Kidney (tissue), 14 donors: Measurements from ENCODE around the gene UST. TPM values are rescaled to one million over a fixed set of nuclear protein-coding genes. Genes with fewer than 3 reads are reported as not detected.

ENCODE experiments used
- DNase-seq, 5 donors: peaks; one replicate each; pipeline ENCODE4 v3.0.0-alpha.2; 2013 to 2020
- FAIRE-seq: peaks from 2 replicates; lab custom pipeline; 2012; peaks lifted over from hg19 to GRCh38; lab: Jason Lieb, UNC
- H3K27ac ChIP-seq, 2 donors: one replicate each; pipeline ENCODE4 v1.7.0; 2013; ENCODE audit warnings: low read depth in 2 of 2, low read length in 2 of 2, inconsistent platforms in 1 of 2
- H3K27me3 ChIP-seq: one replicate; pipeline ENCODE4 v1.7.1; 2013; ENCODE audit warnings: low read length, inconsistent platforms; ENCODE audit not compliant: control insufficient read depth, insufficient read depth
- H3K36me3 ChIP-seq, 3 donors: one replicate each; pipeline versions ENCODE4 v1.7.0 to v1.7.1; 2013; ENCODE audit warnings: low read length in 3 of 3, control low read depth in 1 of 3, inconsistent platforms in 1 of 3; ENCODE audit not compliant: insufficient read depth in 3 of 3, control insufficient read depth in 2 of 3
- H3K4me1 ChIP-seq, 3 donors: one replicate each; pipeline versions ENCODE4 v1.7.0 to v1.7.1; 2013; ENCODE audit warnings: low read length in 3 of 3, inconsistent platforms in 1 of 3, low read depth in 1 of 3; ENCODE audit not compliant: control insufficient read depth in 2 of 3, insufficient read depth in 2 of 3
- H3K4me3 ChIP-seq, 3 donors: one replicate each; pipeline versions ENCODE4 v1.7.0 to v1.8.1; 2013; ENCODE audit warnings: low read length in 3 of 3, control low read depth in 1 of 3, inconsistent platforms in 1 of 3
- H3K9ac ChIP-seq, 3 donors: one replicate each; pipeline versions ENCODE4 v1.7.0 to v1.7.1; 2013; ENCODE audit warnings: low read length in 3 of 3, control low read depth in 1 of 3, inconsistent platforms in 1 of 3
- H3K9me3 ChIP-seq, 3 donors: one replicate each; pipeline versions ENCODE4 v1.7.0 to v1.7.1; 2013; ENCODE audit warnings: low read length in 3 of 3, control low read depth in 1 of 3, inconsistent platforms in 1 of 3; ENCODE audit not compliant: control insufficient read depth in 2 of 3, insufficient read depth in 1 of 3
- intact Hi-C: fragments of 100-400 bp; cut with DNase I; formaldehyde crosslinking; loops from one replicate; pipeline ENCODE4 v1.11.1; 2022
- polyA plus RNA-seq: library from polyadenylated mRNA; stranded (reverse); fragments of 350-450 nt; fragmentation: Illumina TruSeq; extraction: RNeasy Lipid Tissue Mini Kit (QIAGEN cat#74804); gene quantifications from one replicate; pipeline ENCODE4 v1.2.3, GENCODE V29; 2014; ENCODE audit warnings: low read depth, low replicate concordance; ENCODE audit not compliant: insufficient read depth
- total RNA-seq: library from RNA; stranded (reverse); fragmentation: NEBNext Ultra II Directional; extraction: Animal tissue kit (Norgen Biotek cat#: 25700); gene quantifications from one replicate; pipeline ENCODE4 v1.2.1, GENCODE V29; 2021
- TF ChIP-seq, protein P1 (sequence below): IDR thresholded peaks from 3 replicates; pipeline ENCODE4 v1.5.1; 2012; ENCODE audit warnings: mild to moderate bottlenecking, moderate library complexity, borderline replicate concordance; ENCODE audit not compliant: insufficient read depth; ENCODE audit errors: extremely low read depth
- donor health status: control.
- donor health status: control.
- donor health status: control.
- donor health status: control.
- donor health status: control.
- donor health status: DM: yes; HTN: yes; CAD: no.
- donor health status: Normal renal cell carcinoma (clear cell type).

Gene UST
- total and polyA plus RNA-seq, 2 donors from 2014 or later: 3.2 to 4.2 TPM

DNA sequence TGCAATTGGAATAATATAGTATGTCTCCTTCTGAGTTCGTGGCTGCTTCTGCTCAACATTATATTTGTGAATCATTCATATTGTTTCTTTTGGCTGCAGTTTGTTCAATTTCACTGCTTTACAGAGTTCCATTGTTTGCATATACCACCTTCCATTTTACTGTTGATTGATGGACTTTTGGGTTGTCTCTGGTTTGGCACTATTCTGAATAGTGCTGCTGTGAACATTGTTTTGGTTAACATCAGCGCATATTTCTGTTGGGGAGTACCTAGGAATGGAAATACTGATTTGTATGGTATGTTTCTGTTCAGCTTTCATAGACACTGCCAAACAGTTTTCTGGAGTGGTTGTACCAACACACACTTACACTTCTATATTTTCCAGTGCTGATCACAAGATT lies 46.9 kb downstream of the UST start:
- Histone ChIP-seq H3K4me3 (no peak overlapping the region), H3K36me3 (no peaks in the 10 kb centered on the region), H3K27ac (no peak overlapping the region), H3K9me3 (peaks cover 0 to 9% (median 0%) of the 10 kb centered on the region in 3 donors), H3K9ac (no peak overlapping the region), H3K27me3 (no peaks in the 10 kb centered on the region), H3K4me1 (peaks cover 0 to 3% (median 0%) of the 10 kb centered on the region in 3 donors)
- TF ChIP-seq, protein P1, sequence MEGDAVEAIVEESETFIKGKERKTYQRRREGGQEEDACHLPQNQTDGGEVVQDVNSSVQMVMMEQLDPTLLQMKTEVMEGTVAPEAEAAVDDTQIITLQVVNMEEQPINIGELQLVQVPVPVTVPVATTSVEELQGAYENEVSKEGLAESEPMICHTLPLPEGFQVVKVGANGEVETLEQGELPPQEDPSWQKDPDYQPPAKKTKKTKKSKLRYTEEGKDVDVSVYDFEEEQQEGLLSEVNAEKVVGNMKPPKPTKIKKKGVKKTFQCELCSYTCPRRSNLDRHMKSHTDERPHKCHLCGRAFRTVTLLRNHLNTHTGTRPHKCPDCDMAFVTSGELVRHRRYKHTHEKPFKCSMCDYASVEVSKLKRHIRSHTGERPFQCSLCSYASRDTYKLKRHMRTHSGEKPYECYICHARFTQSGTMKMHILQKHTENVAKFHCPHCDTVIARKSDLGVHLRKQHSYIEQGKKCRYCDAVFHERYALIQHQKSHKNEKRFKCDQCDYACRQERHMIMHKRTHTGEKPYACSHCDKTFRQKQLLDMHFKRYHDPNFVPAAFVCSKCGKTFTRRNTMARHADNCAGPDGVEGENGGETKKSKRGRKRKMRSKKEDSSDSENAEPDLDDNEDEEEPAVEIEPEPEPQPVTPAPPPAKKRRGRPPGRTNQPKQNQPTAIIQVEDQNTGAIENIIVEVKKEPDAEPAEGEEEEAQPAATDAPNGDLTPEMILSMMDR: no peak
- FAIRE-seq (no peak), DNase-seq (no peak)
- intact Hi-C loops: no loop called here

GRCh38 chr6:148794797-148795196 lies 48.0 kb downstream of the UST start:
- no peak overlapping the region for H3K27ac ChIP-seq
- TF ChIP-seq, protein P1: no peak
- H3K27me3 ChIP-seq: no peaks in the 10 kb centered on the region
- H3K9ac ChIP-seq: no peak overlapping the region
- peaks cover 0 to 3% (median 0%) of the 10 kb centered on the region in 3 donors for H3K4me1 ChIP-seq
- no peaks in the 10 kb centered on the region for H3K36me3 ChIP-seq
- FAIRE-seq (no peak), DNase-seq (no peak)
- intact Hi-C loops: no loop called here
- no peak overlapping the region for H3K4me3 ChIP-seq
- H3K9me3 ChIP-seq: peaks cover 0 to 9% (median 0%) of the 10 kb centered on the region in 3 donors

DNA sequence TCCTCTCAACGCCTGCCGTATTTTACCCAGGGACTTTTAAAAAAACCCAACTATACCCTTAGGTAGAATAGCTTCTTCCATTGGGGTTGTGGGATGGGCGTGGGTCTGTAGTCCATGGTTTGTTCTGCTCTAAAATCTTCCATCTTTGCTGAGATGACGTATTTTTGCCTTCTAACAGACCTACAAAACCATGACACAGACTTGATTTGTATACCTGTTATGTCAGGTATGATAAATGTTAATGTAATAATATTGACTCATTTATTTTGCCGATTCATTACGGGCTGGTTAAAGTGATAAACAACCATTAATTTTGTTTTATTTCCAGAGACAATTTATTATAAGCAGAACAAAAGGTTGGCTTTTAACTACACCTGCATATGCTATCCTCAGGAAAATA lies 48.7 kb downstream of the UST start:
- Histone ChIP-seq H3K4me3 (no peak overlapping the region), H3K4me1 (peaks cover 0 to 2% (median 0%) of the 10 kb centered on the region in 3 donors), H3K9ac (no peak overlapping the region), H3K9me3 (peaks cover 0 to 9% (median 0%) of the 10 kb centered on the region in 3 donors), H3K27ac (no peak overlapping the region), H3K27me3 (no peaks in the 10 kb centered on the region), H3K36me3 (no peaks in the 10 kb centered on the region)
- no peak for FAIRE-seq
- TF ChIP-seq, protein P1: no peak
- intact Hi-C loops: no loop called here
- DNase-seq: no peak

- no peaks in the 10 kb centered on the region for H3K9me3 ChIP-seq
- no peaks in the 10 kb centered on the region for H3K36me3 ChIP-seq
- FAIRE-seq (no peak), DNase-seq (no peak)
- H3K4me3 ChIP-seq: no peak overlapping the region
- no peaks in the 10 kb centered on the region for H3K4me1 ChIP-seq
- TF ChIP-seq, protein P1: no peak
- no peak overlapping the region for H3K27ac ChIP-seq
- intact Hi-C loops: no loop called here
- H3K27me3 ChIP-seq: no peaks in the 10 kb centered on the region
- H3K9ac ChIP-seq: no peak overlapping the region
Observed at GRCh38 chr6:148799647-148800046, 52.8 kb downstream of the UST start.
